Measurements from ENCODE around the gene MRPL24.

The MRPL24 gene

GRCh38 chr1:156691665-156692440 is 49.0 kb downstream of the MRPL24 start:
- DNase-seq, result no peak

- no peak for DNase-seq
Observed at GRCh38 chr1:156691191-156691590, 49.7 kb downstream of the MRPL24 start.

- no peak for DNase-seq
Observed at GRCh38 chr1:156690675-156691036, 50.2 kb downstream of the MRPL24 start.

- DNase-seq, result no peak
Observed at GRCh38 chr1:156689953-156690674, 50.8 kb downstream of the MRPL24 start.

- peak; percentile 84 for DNase-seq
Observed at GRCh38 chr1:156689035-156689952, 51.6 kb downstream of the MRPL24 start.
